Hematopoietic multipotent progenitor cell treated with erythropoietin and hydrocortisone succinate and interleukin-3 and kit ligand, for 17 days (in vitro differentiated cells): ENCODE data around the gene DPP6.
"Not testable (repeated sequence)": the region's sequence is repeated elsewhere in the genome, so short reads cannot be mapped to it uniquely, and the experiment has no call there.

Source experiments
- DNase-seq: peaks from one replicate; pipeline ENCODE4 v3.0.0-alpha.2; 2015; ENCODE audit warnings: low spot score

DPP6 gene

DNA sequence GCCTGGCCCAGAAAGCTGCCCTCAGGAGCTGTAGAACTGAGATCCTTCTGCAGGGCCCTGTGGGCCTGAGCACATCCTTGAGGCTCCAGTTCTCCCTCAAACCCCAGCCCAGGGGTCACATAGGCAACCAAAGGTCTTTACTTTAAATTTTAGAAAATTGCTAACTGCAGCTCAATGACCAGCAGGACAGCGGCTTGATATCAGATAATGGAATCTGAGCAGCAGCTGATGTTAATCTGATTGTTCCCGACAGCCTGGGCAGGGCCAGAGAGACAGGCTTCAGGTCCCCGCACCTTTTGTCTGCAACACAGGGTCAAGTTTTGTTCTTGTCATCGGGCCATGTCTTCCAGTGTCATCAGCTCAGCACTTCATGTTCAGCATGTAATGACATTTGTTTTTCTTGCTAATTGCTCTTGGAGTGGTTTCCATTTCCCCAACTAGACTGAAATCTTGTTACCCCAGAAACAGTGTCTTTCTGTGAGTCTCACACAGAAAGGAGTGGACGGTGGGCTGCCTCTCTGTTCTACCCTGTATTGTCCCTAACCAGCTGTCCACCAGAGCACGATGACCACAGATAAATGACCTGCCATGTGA lies 859.8 kb downstream of the DPP6 start:
- no peak for DNase-seq

DNA sequence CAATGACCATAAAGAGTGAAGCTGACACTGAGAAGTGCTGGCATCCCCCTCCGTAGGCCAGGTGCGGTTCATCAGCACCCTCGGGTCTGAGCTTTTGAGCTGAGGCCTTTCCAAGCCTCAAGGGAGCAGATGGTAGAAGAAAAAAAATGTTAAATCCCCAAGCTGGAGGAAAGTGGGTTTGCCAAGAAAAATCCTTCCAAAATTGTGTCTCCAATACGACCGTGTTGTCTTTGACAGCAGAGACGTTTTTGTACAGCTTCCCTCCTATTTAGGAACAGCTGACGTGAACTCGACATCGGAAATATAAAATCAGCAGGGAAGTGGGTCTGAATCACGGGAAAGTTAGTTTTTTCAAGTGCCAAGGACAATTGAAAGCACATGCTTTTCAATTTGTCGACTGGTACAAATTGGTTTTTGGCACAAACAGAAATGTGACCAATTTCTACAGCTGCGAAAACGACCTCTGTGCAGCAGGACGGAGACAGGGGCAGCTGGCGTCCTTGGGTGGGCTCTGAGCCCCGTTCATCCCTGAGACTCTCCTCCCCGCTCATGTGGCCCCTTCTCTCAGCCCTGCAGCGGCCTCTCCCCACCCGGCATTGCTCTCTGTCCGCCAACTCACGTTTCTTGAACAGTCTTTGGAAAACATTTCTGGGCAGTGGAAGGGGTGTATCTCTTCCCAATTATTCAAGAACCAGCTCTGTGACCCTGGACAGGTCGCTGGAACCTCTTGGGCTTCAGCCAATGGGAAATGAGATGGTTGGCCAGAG lies 860.9 kb downstream of the DPP6 start:
- no peak for DNase-seq

DNA sequence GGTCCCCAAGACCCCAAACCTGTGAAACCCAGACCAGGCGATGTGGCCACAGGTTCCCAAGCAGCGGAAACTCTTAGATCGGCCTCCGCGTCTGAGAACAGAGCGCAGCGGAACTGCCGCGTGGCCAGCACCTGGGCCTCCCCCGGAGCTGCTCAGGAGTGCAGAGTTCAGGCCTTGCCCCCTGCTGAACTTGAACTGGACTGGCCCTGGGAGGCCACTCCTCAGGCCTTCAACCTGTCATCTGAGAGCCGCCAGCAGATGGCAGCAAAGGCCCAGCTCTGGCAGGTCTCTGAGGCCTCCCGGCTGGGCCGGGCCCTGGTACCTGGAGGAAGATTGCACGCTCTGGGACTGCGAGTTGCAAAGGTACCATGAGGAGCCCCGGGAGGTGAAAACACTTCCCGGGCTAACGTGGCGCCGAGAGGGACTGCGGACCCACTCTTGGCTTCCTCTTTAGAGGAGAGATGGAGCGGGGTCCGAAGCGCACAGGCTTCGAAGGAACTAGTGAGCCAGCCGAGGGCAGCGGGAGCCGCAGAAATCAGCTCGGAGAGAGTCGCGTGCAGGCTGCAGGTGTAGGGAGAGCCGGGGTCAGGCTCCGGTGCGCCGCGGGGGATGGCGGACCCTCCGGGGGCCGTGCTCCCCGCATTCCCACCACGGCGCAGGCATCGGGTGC lies 861.6 kb downstream of the DPP6 start:
- DNase-seq = peak; percentile 75

DNA sequence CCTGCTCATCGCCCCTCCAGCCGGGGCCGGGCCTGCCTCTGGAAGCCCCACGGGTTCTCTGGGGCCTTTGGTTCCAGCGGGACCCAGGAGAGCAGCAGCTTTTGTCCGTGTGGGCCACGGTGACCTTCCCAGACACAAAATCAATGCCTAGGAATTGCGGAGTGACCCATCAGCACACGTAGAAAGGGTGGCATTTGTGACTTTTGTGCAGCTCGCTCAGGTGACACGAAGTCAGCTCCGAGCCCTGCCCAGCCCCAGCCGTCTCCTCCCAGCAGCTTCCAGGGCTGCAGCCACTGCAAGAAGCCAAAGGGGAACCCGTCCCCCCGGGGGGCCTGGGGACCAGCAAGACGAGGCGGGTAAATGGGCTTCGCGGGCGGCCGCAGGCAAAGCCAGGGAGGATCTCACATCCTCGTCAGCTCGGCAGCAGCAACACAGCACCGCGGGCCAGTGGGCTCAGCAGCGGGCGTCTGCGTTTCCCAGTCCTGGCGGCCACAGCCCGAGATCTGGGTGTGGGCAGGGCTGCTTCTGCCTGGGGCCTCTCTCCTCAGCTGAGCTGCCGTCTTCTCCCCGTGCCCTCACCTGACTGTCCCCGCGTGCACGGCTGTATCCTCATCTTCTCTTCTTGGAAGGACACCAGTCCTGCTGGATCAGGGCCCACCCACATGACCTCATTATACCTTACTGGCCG lies 862.3 kb downstream of the DPP6 start:
- no peak for DNase-seq

DNA sequence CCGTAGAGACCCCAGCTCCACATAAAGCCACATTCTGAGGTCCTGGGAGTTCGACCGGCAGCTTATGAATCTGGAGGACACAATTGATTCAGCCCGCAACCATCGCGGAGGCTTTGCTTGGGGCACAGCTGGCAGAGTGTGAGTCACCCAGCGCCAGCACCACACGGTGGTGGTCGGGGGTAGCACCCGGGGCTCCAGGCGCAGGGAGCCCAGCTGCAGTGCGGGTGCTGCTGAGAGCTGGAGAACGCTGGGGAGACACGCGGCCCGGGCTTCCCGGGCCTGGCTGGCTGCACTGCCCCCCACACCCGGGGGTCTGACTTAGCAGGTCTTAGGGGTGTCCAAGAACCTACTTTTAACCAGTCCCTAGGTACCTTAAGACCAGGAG lies 862.8 kb downstream of the DPP6 start:
- no peak for DNase-seq

DNA sequence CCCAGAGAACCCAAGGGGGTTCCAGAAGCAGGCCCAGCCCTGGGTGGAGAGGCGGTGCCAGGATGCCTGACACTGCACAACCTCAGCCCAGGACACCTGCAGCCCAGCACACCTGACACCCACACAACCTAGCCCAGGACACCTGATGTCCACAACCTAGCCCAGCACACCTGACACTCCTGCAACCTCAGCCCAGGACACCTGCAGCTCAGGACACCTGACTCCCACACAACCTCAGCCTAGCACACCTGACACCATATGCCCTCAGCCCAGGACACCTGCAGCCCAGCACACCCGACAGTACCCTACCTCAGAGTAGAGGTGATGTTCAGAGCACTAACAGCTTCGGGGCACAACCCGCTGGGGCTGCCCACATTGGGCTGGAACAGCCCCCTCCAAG lies 863.4 kb downstream of the DPP6 start:
- no peak for DNase-seq

DNA sequence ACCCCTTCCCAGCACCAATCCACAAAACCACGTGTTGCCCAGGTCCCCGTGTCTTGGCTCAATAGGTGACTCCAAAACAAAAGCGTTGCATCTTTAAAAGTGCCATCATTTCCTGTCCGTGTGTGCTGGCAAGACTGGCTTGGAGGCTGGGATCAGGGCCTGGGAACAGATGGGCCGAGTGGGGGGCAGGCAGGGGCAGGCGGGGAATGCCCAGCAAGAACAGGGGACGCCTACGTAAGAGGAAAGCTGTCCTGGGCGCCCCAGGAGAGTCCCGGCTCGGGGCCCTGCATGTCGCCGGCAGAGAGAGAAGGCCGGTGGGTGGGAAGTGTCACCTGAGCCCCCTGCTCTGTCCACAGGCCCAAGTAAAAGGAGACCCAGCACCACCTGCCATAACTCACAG lies 864.2 kb downstream of the DPP6 start:
- DNase-seq = no peak

DNA sequence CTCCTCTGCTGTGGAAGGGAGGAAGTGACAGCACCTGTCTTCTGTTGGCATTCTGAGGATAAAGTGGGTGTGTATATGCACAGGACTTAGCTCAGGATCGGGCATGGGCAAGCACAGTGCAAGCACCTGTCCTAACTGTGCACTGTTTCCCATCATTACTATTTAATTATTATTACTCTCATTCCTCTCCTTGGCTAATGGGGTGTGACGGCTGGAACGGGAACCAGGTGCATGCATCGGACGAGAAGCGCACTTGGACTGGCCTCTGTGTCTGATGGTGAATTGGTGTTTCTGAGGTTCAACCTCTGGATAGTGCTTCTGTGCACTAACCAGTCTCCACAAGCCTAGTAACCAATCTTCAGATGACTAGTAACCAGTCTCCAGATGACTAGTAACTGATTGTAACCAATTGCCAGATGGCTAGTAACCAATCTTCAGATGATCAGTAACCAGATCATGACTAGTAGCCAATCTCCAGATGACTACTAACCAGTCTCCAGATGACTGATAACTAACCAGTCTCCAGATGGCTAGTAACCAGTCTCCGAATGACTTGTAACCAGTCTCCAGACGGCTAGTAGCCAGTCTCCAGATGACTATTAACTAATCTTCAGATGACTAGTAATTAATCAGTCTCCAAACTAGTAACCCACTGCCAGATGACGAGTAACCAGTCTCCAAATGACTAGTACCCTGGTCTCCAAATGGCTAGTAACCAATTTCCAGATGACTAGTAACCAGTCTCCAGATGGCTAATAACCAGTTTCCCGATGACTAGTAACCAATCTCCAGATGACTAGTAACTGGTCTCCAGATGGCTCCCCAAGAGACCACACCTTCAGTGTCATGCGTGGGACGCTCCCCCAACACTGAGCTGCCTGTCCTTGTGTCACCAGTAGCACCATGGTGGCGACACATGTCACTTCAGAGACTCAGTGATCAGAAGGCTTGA lies 864.9 kb downstream of the DPP6 start:
- no peak for DNase-seq

DNA sequence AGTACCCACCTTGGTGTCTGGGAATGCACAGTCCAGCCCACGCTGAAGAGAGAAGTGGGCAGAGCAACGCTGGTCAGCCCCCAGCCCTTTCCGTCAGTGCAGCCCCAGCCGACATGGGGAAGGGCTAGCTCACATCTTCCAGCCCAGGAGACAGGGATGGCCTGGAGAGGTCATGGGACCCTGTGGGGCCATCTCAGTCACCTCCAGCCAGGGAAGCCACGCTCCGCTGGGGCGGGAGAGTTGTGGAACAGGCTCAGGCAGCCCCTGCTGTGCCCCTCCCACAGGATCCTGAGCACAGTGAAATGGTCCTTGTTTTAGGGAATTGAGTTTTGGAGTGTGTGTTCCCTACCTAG lies 865.6 kb downstream of the DPP6 start:
- no peak for DNase-seq

DNA sequence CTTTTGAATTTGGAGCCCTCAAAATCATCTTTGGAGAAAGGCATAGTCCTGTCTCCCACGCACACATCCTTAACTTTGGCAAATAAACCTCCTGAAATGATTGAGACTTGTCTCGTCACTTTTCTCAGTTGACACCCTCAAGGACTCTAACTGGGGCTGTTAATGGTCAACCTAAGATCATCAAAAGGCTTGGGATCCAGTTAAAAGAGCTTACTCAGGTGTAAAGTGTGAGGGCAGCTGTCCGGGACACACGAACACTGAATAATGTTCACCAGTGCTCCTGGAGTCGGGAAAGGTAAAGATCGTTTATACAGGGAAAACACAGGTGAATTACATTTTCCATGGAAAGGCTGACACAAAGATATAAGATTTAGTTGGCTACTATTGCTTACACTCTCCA lies 866.1 kb downstream of the DPP6 start:
- DNase-seq = no peak

DNA sequence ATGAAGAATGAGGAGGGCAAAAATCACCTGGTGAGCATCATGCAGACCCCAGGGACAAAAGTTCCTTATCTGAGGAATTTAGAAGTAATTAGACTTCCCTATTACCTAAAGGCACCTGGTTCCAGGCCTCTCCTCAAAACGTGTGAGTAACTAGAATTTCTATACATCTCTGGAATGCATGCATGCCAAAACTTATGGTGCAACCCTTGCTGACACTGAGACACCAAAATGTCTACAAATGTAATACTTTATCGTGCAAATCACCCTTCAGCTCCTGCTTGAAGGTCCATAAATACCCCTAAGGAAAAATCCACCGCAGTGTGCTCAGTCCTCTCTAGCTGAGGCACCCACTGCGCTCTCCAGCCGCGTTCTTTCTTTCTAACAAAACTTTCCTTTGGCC lies 866.5 kb downstream of the DPP6 start:
- no peak for DNase-seq

DNA sequence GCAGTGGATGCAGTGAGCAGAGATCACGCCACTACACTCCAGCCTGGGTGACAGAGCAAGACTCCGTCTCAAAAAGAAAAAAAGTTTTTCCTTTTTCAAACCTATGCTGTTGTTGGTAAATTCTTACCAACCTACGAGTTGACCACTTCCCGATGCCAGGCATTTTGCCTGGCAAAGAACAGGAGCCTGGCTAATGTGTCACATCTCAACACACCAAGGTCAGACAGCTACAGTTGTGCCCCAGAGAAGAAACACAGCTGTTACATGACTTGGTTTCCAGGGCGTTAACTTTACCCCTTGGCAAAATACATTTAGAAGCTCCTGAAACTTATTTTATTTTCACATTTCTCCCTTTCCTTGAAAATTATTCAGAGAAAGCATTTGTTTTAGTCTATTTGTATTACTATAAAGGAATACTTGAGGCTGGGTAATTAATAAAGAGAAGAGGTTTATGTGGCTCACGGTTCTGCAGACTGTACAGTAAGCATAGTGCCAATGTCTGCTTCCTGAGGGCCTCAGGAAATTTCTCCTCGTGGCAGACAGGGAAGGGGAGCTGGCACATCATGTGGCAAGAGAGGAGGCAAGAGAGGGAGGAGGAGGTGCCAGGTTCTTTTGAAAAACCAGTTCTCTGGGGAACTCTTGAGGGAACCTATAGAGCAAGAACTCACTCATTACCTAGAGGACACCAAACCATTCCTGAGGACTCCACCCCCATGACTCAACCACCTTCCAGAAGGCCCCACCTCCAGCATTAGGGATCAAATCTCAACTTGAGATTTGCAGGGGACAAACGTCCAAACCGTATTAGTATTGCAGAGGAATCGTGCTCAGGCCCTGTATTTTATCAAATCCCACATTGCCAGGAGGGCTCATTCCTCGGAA lies 867.4 kb downstream of the DPP6 start:
- no peak for DNase-seq

DNA sequence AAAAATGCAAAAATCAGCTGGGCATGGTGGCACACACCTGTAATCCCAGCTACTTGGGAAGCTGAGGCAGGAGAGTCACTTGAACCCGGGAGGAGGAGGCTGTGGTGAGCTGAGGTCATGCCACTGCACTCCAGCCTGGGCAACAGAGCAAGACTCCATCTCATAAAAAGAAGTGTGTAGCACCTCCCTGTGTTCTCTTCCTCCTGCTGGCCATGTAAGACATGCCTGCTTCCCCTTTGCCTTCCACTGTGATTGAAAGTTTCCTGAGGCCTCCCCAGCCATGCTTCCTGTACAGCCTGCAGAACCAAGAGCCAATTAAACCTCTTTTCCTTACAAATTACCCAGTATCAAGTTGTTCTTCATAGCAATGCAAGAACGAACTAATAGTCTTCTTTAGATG lies 870.3 kb downstream of the DPP6 start:
- not testable (repeated sequence) for DNase-seq

DNA sequence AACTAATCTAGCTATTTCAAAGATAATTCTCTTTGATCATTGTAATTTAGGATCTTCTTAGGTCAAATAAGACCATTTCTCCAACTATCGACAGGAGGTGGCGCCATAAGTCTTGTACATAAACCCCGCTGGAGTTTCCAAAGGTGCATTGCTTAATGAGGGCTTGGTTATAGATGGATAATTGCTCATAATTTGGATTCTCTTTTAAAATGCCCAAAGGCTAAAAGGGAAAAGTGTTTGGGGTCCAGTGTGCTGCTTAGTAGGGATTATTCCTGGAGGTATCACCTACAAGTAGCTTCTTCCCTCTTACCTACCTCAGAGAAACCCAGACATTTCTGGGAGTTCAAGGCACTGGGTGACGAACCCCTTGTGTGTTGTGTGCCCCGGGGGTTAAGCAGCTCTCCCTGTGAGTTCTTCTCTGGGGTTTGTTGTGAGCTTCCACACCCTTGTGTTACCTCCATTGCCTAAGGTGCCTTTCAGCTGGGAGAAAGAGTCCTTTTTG lies 875.5 kb downstream of the DPP6 start:
- DNase-seq = peak; percentile 90

DNA sequence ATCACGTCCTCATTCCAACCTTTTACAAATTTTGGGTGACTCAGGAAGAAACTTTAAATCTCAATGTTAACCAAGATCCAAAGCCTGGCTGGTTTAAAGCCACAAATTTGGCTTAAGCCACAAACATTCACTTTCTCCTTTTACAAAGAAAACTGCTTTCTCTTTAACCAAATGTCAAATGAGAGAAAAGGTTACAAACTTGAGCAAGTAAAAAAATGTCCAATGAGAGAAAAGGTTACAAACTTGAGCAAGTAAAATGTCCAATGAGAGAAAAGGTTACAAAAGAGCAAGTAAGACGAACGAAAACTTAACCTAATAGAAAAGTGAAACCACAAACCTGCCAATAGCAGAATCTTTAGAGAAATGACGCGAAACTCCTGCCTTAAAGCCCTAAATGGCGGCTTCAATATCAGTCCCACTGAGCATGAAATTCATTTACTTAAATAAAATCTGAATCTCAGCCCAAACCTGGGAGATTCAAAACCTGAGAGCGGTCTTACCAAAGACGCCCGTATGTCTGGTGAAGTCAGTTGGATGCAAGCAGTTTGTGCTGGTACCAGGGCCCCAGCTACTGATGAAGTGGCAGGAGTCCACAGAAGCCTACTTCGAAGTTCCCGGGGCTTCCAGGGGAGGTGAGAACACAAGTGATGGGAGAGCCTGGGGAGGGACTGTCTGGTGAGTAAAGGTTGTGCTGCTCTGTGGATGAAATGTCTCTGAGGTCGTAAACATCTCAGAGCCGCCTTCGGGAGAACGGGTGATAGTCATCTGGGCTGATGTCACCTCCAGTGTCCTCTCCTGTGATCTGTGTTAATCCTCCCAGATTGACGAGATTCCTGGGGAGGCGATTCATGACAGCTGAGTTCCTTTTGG lies 876.2 kb downstream of the DPP6 start:
- peak; percentile 97 for DNase-seq

DNA sequence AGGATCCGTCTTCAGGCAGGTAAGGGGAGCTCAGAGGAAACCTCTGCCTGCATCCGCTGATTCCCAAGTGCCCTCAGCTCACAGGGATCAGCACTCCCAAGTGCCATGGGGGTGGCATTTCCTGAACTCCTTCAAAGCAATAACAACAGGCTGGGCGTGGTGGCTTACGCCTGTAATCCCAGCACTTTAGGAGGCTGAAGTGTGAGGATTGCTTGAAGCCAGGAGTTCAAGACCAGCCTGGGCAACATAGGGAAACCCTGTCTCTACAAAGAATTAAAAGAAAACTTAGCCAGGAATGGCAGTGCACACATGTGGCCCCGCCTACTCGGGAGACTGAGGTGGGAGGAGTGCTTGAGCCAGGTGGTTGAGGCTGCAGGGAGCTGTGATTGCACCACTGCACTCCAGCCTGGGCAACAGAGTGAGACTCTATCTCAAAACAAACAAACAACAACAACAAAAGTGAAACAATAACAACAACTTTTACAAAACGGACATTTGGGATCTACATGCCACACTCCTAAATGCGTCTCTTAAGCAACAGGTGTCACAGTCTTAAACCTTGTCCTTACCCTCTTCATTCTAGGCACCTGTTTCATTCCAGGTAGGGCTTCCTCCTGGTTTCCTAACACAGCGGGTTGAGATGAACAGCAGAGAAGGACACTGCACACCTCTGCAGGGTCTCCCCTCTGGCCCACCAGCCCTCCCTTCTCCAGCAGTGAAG lies 877.0 kb downstream of the DPP6 start:
- DNase-seq = no peak

DNA sequence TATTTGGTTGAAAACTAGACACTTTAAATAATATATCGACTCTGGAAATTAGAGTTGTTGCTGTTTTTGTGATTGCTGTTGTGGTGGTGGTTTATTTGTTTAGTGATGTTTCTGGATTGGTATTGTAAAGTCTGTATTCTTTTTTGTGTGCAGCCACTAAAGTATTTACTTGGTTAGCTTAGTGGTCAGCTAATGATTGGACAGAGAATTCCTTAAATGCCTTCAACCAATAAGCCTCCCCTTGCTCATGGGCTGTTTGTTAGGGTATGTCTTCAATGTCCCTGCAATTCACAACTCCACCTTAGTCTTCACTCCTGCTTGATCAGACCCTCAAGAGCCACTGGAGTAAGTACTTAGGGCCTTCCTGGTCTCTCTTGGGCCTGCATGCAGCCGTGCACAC lies 879.7 kb downstream of the DPP6 start:
- DNase-seq = no peak

DNA sequence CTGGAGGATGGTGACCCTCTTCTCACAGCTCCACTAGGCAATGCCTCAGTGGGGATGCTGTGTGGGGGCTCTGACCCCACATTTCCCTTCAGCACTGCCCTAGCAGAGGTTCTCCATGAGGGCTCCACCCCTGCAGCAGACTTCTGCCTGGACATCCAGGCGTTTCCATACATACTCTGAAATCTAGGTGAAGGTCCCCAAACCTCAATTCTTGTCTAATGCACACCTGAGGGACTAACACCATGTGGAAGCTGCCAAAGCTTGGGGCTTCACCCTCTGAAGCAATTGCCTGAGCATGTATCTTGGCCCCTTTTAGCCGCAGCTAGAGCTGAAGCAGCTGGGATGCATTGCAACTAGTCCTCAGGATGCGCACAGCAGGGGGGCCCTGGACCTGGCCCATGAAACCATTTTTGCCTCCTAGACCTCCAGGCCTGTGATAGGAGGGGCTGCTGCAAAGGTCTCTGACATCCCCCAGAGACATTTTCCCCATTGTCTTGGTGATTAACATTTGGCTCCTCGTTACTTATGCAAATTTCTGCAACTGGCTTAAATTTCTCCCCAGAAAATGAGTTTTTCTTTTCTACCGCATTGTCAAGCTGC lies 882.3 kb downstream of the DPP6 start:
- DNase-seq = not testable (repeated sequence)

DNA sequence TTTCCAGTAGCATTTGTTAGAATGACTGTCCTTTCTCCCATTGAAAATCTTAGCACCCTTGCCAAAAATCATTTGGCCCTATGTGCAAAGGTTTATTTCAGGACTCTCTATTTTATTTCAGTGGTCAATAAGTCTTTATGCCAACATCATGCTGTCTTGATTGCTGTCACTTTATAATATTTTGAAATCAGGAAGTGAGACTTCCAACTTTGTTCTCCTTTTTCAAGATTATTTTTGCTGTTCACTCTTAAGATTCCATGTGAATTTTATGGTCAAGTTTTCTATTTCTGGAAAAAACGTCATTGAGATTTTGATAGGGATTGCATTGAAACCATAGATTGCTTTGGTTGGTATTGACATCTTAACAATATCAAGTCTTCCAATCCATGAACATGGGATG lies 885.6 kb downstream of the DPP6 start:
- DNase-seq = no peak
